ENCODE data around the gene GOLGB1. TPM values are rescaled to one million over a fixed set of nuclear protein-coding genes. Genes with fewer than 3 reads are reported as not detected.

GOLGB1 gene
- total and polyA plus RNA-seq, 2 donors (not counting 1 experiment from before 2014, with no cell fraction given) = 24.7 to 68.7 TPM

GRCh38 chr3:121768452-121768851 is 18.9 kb upstream of the GOLGB1 start:
- H3K4me2 ChIP-seq (ENCODE audit: extremely low read depth, insufficient read depth, low read length) = no peak overlapping the region

GRCh38 chr3:121759541-121760202 is 10.1 kb upstream of the GOLGB1 start:
- H3K4me2 ChIP-seq (ENCODE audit: extremely low read depth, insufficient read depth, low read length) = no peak overlapping the region
- H3K79me2 ChIP-seq (ENCODE audit: control insufficient read depth, insufficient read depth, low read length) = no peaks in the 10 kb centered on the region
- no peak overlapping the region for H3K9ac ChIP-seq (ENCODE audit: insufficient read depth, low read length)
- H2AFZ ChIP-seq (ENCODE audit: low read length) = no peak overlapping the region
- no peaks in the 10 kb centered on the region for H4K20me1 ChIP-seq (ENCODE audit: control insufficient read depth, extremely low read depth, insufficient read depth, low read length)
- H3K9me3 ChIP-seq (ENCODE audit: control insufficient read depth, insufficient read depth, low read depth, low read length) = no peaks in the 10 kb centered on the region
- no peak for TF ChIP-seq EZH2 (IDR thresholded peaks at IDR 0.05; ENCODE audit: low read length, missing control alignments)
- TF ChIP-seq, protein P1, sequence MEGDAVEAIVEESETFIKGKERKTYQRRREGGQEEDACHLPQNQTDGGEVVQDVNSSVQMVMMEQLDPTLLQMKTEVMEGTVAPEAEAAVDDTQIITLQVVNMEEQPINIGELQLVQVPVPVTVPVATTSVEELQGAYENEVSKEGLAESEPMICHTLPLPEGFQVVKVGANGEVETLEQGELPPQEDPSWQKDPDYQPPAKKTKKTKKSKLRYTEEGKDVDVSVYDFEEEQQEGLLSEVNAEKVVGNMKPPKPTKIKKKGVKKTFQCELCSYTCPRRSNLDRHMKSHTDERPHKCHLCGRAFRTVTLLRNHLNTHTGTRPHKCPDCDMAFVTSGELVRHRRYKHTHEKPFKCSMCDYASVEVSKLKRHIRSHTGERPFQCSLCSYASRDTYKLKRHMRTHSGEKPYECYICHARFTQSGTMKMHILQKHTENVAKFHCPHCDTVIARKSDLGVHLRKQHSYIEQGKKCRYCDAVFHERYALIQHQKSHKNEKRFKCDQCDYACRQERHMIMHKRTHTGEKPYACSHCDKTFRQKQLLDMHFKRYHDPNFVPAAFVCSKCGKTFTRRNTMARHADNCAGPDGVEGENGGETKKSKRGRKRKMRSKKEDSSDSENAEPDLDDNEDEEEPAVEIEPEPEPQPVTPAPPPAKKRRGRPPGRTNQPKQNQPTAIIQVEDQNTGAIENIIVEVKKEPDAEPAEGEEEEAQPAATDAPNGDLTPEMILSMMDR (conservative IDR thresholded peaks at IDR 0.05 in 1 of 2, IDR thresholded peaks at IDR 0.05 in 1 of 2; ENCODE audit: low read depth in 1 of 2, low read length in 2 of 2) = no peak
- peaks cover 4% of the 10 kb centered on the region for H3K27me3 ChIP-seq (ENCODE audit: control insufficient read depth, insufficient read depth, low read length)
- DNase-seq (ENCODE audit: low read depth in 2 of 2) = no peak
- H3K36me3 ChIP-seq (ENCODE audit: control insufficient read depth, insufficient read depth, low read length) = no peaks in the 10 kb centered on the region
- H3K4me1 ChIP-seq (ENCODE audit: control insufficient read depth, extremely low read depth, insufficient read depth, low read length) = no peaks in the 10 kb centered on the region
- no peak overlapping the region for H3K4me3 ChIP-seq (replicated peaks in 1 of 4; ENCODE audit: control extremely low read depth in 1 of 4, insufficient read depth in 1 of 4, low read depth in 3 of 4, low read length in 4 of 4)
- no peak overlapping the region for H3K27ac ChIP-seq (ENCODE audit: insufficient read depth, low read length)

More at GRCh38 chr3:121768452-121768851, 18.9 kb upstream of the GOLGB1 start:
- H3K27ac ChIP-seq (ENCODE audit: insufficient read depth, low read length) = no peak overlapping the region
- no peak overlapping the region for H2AFZ ChIP-seq (ENCODE audit: low read length)
- no peak overlapping the region for H3K9ac ChIP-seq (ENCODE audit: insufficient read depth, low read length)
- no peaks in the 10 kb centered on the region for H3K9me3 ChIP-seq (ENCODE audit: control insufficient read depth, insufficient read depth, low read depth, low read length)
- H3K36me3 ChIP-seq (ENCODE audit: control insufficient read depth, insufficient read depth, low read length) = no peaks in the 10 kb centered on the region
- no peak for DNase-seq (ENCODE audit: low read depth in 2 of 2)
- no peaks in the 10 kb centered on the region for H3K79me2 ChIP-seq (ENCODE audit: control insufficient read depth, insufficient read depth, low read length)
- H4K20me1 ChIP-seq (ENCODE audit: control insufficient read depth, extremely low read depth, insufficient read depth, low read length) = no peaks in the 10 kb centered on the region
- no peak overlapping the region for H3K4me3 ChIP-seq (replicated peaks in 1 of 4; ENCODE audit: control extremely low read depth in 1 of 4, insufficient read depth in 1 of 4, low read depth in 3 of 4, low read length in 4 of 4)
- no peaks in the 10 kb centered on the region for H3K4me1 ChIP-seq (ENCODE audit: control insufficient read depth, extremely low read depth, insufficient read depth, low read length)
- TF ChIP-seq, protein P1 (conservative IDR thresholded peaks at IDR 0.05 in 1 of 2, IDR thresholded peaks at IDR 0.05 in 1 of 2; ENCODE audit: low read depth in 1 of 2, low read length in 2 of 2) = no peak
- no peak for TF ChIP-seq EZH2 (IDR thresholded peaks at IDR 0.05; ENCODE audit: low read length, missing control alignments)
- H3K27me3 ChIP-seq (ENCODE audit: control insufficient read depth, insufficient read depth, low read length) = no peaks in the 10 kb centered on the region

GRCh38 chr3:121758727-121759450 is 9.3 kb upstream of the GOLGB1 start:
- Histone ChIP-seq H3K9ac (ENCODE audit: insufficient read depth, low read length) (no peak overlapping the region), H3K4me3 (replicated peaks in 1 of 4; ENCODE audit: control extremely low read depth in 1 of 4, insufficient read depth in 1 of 4, low read depth in 3 of 4, low read length in 4 of 4) (no peak overlapping the region), H3K9me3 (ENCODE audit: control insufficient read depth, insufficient read depth, low read depth, low read length) (no peaks in the 10 kb centered on the region), H3K79me2 (ENCODE audit: control insufficient read depth, insufficient read depth, low read length) (no peaks in the 10 kb centered on the region), H3K4me1 (ENCODE audit: control insufficient read depth, extremely low read depth, insufficient read depth, low read length) (no peaks in the 10 kb centered on the region), H3K27me3 (ENCODE audit: control insufficient read depth, insufficient read depth, low read length) (peaks cover 4% of the 10 kb centered on the region), H2AFZ (ENCODE audit: low read length) (no peak overlapping the region), H3K27ac (ENCODE audit: insufficient read depth, low read length) (no peak overlapping the region), H3K4me2 (ENCODE audit: extremely low read depth, insufficient read depth, low read length) (no peak overlapping the region), H4K20me1 (ENCODE audit: control insufficient read depth, extremely low read depth, insufficient read depth, low read length) (no peaks in the 10 kb centered on the region), H3K36me3 (ENCODE audit: control insufficient read depth, insufficient read depth, low read length) (no peaks in the 10 kb centered on the region)
- no peak for TF ChIP-seq EZH2 (IDR thresholded peaks at IDR 0.05; ENCODE audit: low read length, missing control alignments)
- DNase-seq (ENCODE audit: low read depth in 2 of 2) = no peak
